CD4-positive, alpha-beta T cell treated with Interleukin-6 at 100 ng/mL for 8 hours (primary cell): ENCODE data around the gene THNSL1.
A peak's percentile ranks its signal among the peaks of the same experiment; 100 is the strongest.
"Not testable (repeated sequence)": the region's sequence is repeated elsewhere in the genome, so short reads cannot be mapped to it uniquely, and the experiment has no call there.

Experiments
- DNase-seq: peaks from one replicate; pipeline ENCODE4 v3.0.0-alpha.2; 2020; ENCODE audit warnings: mixed read lengths, low spot score

The THNSL1 gene

DNA sequence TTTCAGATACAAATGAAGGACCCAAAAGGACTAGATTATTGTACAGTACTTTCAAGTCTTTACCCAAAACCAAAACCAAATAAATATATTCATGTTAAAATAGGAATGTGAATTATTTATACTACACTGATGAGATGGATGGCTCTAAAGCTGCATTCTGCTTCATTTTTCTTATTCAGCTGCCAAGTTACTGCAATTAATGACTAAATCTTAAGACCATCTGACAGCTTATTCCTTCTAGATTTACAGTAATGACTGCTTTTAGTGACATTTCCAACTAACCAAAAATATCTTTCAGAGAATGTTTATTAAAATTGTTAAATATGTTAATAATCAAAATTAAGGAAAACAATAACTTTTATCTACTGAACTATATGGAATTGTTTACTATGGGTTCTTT lies 21.3 kb upstream of the THNSL1 start:
- DNase-seq: no peak

DNA sequence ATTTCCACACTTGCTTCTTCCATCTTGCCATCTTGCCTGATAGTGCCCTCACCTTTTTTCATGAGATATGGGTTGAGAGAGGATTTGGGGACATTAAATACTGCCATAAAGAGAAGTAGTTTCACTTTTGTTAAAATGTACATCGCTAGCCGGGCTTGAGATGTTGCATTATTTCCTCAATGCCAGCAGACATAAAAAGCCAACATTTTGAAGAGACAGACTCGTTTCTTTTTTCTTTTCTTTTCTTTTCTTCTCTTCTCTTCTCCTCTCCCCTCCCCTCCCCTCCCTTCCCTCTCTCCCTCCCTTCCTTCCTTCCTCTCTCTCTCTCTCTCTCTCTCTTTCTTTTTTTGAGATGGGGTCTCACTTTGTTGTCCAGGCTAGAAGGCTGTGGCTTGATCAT lies 18.4 kb upstream of the THNSL1 start:
- DNase-seq: no peak

- DNase-seq: not testable (repeated sequence)
Measured at GRCh38 chr10:25011591-25011990, 4.8 kb upstream of the THNSL1 start.

- DNase-seq: no peak
Measured at GRCh38 chr10:25014579-25014978, 1.8 kb upstream of the THNSL1 start.

DNA sequence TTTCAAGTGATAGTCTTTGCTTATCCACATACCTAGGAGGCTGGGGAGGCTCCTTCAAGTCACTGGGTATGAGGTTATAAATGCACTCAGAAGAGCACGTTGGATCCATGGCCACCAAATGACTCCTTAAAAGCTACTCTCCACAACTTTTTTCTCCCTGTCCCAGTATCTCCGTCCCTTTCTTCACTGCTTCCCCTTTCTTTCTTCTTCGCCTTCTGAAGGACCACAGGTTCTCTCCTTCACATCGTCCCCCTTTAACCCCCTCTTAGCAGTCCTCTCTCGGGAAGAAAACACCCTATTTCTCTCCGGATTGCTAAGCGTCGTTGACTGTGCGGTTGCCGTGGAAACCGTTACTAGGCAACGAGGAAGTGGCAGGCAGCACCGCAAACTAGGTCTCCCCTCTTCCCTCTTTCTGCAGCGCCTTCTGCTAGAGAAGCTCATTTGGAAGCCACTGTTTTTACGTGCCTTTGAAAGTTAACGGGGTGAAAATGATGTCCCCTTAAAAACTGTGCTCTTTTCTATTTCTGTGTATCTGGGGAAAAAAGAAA lies 510 bp upstream of the THNSL1 start, which contains the start of gene ENKUR:
ENKUR (minus strand) TSS at position 331 of the 548 bp plus-strand sequence; CDS start at position 109, 222 bp downstream.
- peak; percentile 93 for DNase-seq

GRCh38 chr10:25017154-25017590 lies 760 bp downstream of the THNSL1 start:
- DNase-seq: no peak

- no peak for DNase-seq
Measured at GRCh38 chr10:25017661-25018060, 1.2 kb downstream of the THNSL1 start.

DNA sequence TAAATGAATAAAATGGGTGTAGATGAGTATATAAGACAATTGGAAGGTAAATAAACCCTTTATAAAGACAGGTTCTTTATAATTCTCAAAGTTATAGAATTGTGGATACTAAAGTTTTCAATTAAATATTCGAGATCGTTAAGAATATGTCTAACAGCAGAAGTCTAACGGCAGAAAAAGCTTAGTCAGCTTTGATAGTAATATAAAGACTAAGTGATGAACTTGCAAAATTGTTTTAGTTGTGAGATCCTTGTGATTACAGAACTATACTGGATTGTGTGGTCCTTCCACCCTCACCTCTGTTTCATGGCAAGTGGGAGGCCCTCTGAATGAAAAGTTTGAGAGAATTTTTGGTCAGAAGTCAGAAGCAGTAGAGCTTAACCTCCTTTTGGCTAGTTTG lies 2.3 kb downstream of the THNSL1 start:
- no peak for DNase-seq

GRCh38 chr10:25023278-25023677 lies 6.9 kb downstream of the THNSL1 start:
- no peak for DNase-seq

DNA sequence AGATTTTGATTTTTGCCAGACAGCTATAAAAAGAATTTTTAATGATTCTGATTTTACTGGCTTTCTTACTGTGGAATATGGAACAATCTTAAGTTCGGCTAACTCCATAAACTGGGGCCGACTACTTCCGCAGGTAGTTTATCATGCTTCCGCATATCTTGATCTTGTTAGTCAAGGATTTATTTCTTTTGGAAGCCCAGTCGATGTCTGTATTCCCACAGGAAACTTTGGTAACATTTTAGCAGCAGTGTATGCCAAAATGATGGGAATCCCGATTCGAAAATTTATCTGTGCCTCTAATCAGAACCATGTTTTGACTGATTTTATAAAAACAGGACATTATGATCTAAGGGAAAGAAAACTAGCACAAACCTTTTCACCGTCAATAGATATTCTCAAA lies 8.1 kb downstream of the THNSL1 start:
- DNase-seq: no peak

- no peak for DNase-seq
Measured at GRCh38 chr10:25026463-25026862, 10.1 kb downstream of the THNSL1 start.

DNA sequence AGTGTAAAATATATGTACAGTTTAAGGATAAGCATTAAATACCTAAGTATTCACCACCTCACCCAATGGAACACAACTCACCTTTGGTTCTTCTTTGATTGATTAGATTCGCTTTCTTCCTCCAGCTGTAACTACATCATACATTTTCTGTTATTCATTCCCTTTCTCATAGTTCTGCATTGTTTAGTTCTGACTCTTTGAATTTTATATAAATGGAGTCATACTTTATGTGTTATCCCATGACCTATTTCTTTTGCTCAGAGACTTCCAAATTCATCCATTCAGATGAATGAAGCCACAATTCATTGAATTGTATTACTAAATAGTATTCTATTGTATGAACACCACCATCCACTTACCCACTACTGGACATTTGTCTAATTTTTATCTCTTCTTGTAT lies 12.3 kb downstream of the THNSL1 start:
- no peak for DNase-seq

GRCh38 chr10:25029519-25029918 lies 13.1 kb downstream of the THNSL1 start:
- no peak for DNase-seq

GRCh38 chr10:25036381-25036780 lies 20.0 kb downstream of the THNSL1 start:
- DNase-seq: no peak

DNA sequence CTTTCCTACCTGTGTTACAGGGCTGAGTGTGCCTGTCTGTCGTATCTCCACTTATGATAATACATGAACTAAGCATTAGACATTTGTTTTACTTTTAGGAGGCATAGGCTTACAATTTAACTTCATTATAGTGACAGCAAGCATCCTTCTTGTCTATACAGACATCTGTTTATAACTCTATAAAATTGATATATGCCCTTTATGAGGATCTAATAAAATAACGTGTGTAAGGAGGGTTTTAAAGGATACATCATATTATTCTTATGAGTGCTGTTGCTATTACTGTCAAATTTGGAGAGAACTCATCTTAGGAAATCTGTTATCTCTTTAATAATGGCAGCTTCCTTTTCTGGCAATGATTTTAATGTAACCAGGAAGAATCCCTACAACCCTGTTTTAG lies 21.9 kb downstream of the THNSL1 start:
- DNase-seq: no peak

- DNase-seq: no peak
Measured at GRCh38 chr10:25039531-25039930, 23.1 kb downstream of the THNSL1 start.

- DNase-seq: no peak
Measured at GRCh38 chr10:25046641-25047040, 30.2 kb downstream of the THNSL1 start.

DNA sequence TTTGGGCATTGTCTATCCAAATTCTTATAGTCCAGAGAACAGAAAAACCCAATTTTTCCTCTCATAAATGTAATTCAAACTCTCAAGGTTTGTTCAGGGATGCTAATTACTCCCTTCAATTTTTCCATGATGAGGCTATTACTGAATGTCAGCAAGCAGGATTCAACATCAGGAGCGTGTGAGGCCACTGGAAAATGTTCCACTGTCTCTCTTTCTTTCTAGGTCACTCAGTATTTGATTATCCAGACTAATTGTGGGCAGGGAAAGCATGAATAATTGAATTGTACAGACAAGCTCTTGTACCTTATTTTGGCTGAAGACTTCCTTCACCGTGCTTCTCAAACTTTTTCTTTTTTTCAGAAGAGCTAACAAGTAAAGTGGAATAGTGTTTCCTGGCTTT lies 30.7 kb downstream of the THNSL1 start:
- DNase-seq: no peak

DNA sequence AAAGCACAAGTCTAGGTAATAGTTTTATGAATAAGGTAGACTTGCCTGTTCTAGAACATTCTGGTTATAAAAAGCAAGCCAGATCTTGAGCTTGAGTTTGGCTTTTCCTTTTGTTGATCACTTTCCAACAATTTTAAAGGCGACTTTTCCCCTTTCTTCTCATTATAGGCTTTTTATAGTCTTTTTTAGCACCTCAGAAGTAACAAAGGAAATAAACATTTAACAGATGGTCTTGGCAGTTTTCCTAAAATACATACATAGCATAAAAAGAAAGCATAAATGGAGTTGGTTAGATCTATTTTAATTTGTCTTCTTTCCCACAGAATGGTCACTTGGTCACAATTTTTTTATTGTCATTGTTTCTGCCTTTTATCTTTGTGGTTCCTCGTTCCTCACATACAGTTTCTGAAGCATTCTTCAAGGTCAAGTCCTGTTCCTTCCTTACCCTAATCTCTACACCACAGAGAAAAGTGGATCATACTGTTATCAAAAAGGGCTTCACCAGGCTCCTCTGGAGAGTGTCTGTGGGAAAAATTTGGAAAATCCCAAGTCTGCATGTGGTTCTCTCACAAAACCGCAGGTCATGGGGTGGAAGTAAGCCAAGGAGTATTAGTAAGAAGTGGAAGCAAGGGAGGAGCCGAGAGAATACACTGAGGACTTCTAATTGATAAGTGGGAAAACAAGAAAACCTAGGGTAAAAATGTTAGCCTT lies 31.3 kb downstream of the THNSL1 start:
- DNase-seq: no peak

GRCh38 chr10:25048450-25048849 lies 32.0 kb downstream of the THNSL1 start:
- DNase-seq: no peak

DNA sequence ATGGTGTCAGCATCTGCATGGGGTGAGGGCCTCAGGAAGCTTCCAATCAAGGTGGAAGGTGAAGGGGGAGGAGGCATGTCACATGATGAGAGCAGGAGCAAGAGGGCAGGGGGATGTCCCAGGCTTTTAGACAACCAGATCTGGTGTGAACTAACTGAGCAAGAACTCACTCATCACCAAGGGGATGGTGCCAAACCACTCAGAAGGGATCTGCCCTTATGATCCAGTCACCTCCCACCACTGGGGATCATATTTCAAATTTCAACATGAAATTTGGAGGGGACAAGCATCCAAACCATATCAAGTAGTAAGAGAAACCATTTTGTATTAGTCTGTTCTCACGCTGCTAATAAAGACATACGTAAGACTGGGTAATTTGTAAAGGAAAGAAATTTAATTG lies 33.6 kb downstream of the THNSL1 start:
- DNase-seq: no peak

DNA sequence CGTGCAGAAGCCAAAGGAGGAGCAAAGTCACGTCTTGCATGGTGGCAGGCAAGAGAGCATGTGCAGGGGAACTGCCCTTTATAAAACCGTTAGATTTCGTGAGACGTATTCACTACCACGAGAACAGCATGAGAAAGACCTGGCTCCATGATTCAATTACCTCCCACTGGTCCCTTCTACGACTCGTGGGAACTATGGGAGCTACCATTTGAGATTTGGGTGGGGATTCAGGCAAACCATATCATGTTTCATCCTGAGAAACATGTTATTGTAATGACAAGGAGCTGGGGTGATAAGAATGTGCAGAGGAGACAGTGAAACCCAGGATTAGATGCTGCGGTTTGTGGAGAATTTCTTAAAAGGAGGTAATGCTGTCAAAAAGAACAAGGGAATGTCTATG lies 34.0 kb downstream of the THNSL1 start:
- no peak for DNase-seq

DNA sequence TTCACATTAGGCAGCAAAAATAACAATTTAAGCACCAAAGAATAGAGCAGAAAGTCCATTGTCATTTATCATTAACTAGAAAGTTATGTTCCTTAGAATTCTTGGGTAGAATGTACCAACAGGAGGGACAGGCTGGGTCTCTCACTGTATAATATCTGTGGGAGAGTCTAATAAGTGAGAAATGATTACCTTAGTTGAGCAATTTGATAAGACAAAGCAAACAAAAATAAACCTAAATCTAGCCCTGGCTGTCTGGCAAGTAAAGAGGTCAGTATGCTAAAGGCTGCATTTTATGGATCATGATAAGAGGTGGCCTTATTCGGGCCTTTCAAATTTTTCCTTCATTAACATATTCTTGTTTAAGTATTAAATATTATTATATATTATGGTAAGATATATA lies 35.6 kb downstream of the THNSL1 start:
- no peak for DNase-seq

GRCh38 chr10:25056726-25057125 lies 40.3 kb downstream of the THNSL1 start:
- no peak for DNase-seq
